HepG2 (cell line): Measurements from ENCODE around the gene HRG. TPM values are rescaled to one million over a fixed set of nuclear protein-coding genes. Genes with fewer than 3 reads are reported as not detected.
A peak's percentile ranks its signal among the peaks of the same experiment; 100 is the strongest.

Experiments
- ARHGAP35 ChIP-seq: sonication (generic); formaldehyde crosslinking; IDR thresholded peaks from 2 replicates; pipeline ENCODE4 v1.9.0; 2022; ENCODE audit warnings: mild to moderate bottlenecking, inconsistent platforms, moderate library complexity, missing genetic modification reagents, borderline replicate concordance
- DMAP1 ChIP-seq: IDR thresholded peaks from 2 replicates; pipeline ENCODE4 v1.6.1; 2016
- FOXP1 ChIP-seq, 2 experiments: fragments of 450-650 bp in 1 of 2; IDR thresholded peaks; 2 replicates each; pipeline ENCODE4 v1.6.1; 2017 to 2018; ENCODE audit warnings: antibody characterized with exemption in 1 of 2
- GATA4 ChIP-seq: sonication (generic); IDR thresholded peaks from 2 replicates; pipeline ENCODE4 v1.6.1; 2016; ENCODE audit warnings: antibody characterized with exemption, low read depth, borderline replicate concordance
- HOXA3 ChIP-seq: sonication (generic); formaldehyde crosslinking; IDR thresholded peaks from 2 replicates; pipeline ENCODE4 v1.5.0; 2020; ENCODE audit warnings: missing genetic modification reagents
- KLF16 ChIP-seq, 2 experiments: sonication (generic) in 1 of 2; formaldehyde crosslinking in 1 of 2; IDR thresholded peaks; 2 replicates each; pipeline versions ENCODE4 v1.6.1 to v1.8.0; 2016 to 2023; ENCODE audit warnings: missing genetic modification reagents in 2 of 2, missing compliant biosample characterization in 1 of 2
- MAFG ChIP-seq: sonication (generic); formaldehyde crosslinking; IDR thresholded peaks from 2 replicates; pipeline ENCODE4 v1.5.1; 2020; ENCODE audit warnings: mild to moderate bottlenecking, missing genetic modification reagents
- MBD4 ChIP-seq: IDR thresholded peaks from 2 replicates; pipeline ENCODE4 v1.6.1; 2012; ENCODE audit warnings: low read length, inconsistent platforms, borderline replicate concordance
- MEF2D ChIP-seq: sonication (generic); formaldehyde crosslinking; IDR thresholded peaks from 2 replicates; pipeline ENCODE4 v1.5.1; 2020; ENCODE audit warnings: mild to moderate bottlenecking, missing genetic modification reagents
- MIER3 ChIP-seq: IDR thresholded peaks from 2 replicates; pipeline ENCODE4 v1.6.1; 2016; ENCODE audit warnings: missing compliant biosample characterization, borderline replicate concordance
- PHF5A ChIP-seq: IDR thresholded peaks from one replicate; pipeline ENCODE4 v1.6.1; 2018; ENCODE audit warnings: low read depth, missing genetic modification reagents; ENCODE audit not compliant: unreplicated experiment
- PLRG1 ChIP-seq: fragments of 450-650 bp; conservative IDR thresholded peaks from 2 replicates; pipeline ENCODE4 v1.6.1; 2016
- SATB2 ChIP-seq: sonication (generic); formaldehyde crosslinking; IDR thresholded peaks from 2 replicates; pipeline ENCODE4 v1.5.0; 2020; ENCODE audit warnings: missing genetic modification reagents
- SP140L ChIP-seq: sonication (generic); formaldehyde crosslinking; IDR thresholded peaks from 2 replicates; pipeline ENCODE4 v1.4.0; 2020; ENCODE audit warnings: missing genetic modification reagents, borderline replicate concordance
- SP5 ChIP-seq: IDR thresholded peaks from 2 replicates; pipeline ENCODE4 v1.6.1; 2016; ENCODE audit warnings: low read depth, borderline replicate concordance
- STAG1 ChIP-seq: sonication (generic); formaldehyde crosslinking; IDR thresholded peaks from 2 replicates; pipeline ENCODE4 v1.4.0; 2020; ENCODE audit warnings: missing genetic modification reagents
- TCF7 ChIP-seq: sonication (generic); IDR thresholded peaks from 2 replicates; pipeline ENCODE4 v1.6.1; 2016; ENCODE audit warnings: antibody characterized with exemption, low read depth
- ZNF253 ChIP-seq: sonication (generic); formaldehyde crosslinking; IDR thresholded peaks from 2 replicates; pipeline ENCODE4 v1.8.0; 2022; ENCODE audit warnings: mild to moderate bottlenecking, missing genetic modification reagents, borderline replicate concordance
- ZNF414 ChIP-seq: sonication (generic); formaldehyde crosslinking; IDR thresholded peaks from 2 replicates; pipeline ENCODE4 v1.5.0; 2020; ENCODE audit warnings: missing genetic modification reagents
- ZNF431 ChIP-seq: sonication (generic); formaldehyde crosslinking; IDR thresholded peaks from 2 replicates; pipeline ENCODE4 v1.9.0; 2022; ENCODE audit warnings: missing genetic modification reagents, low read depth, mild to moderate bottlenecking, borderline replicate concordance
- ZNF790 ChIP-seq: sonication (generic); formaldehyde crosslinking; IDR thresholded peaks from 2 replicates; pipeline ENCODE4 v1.8.0; 2022; ENCODE audit warnings: missing genetic modification reagents, mild to moderate bottlenecking, borderline replicate concordance
- polyA plus RNA-seq, 8 experiments: library from polyadenylated mRNA; depleted of rRNA in 3 of 8; stranded (reverse) in 7 of 8; unstranded in 1 of 8; fragments of >200 nt; fragmentation: Illumina TruSeq in 4 of 8; extraction: Trizol in 4 of 8; gene quantifications; 2 replicates each; pipeline versions ENCODE4 v1.2.1 to v1.2.3, GENCODE V29; 2011 to 2016; ENCODE audit warnings: low read depth in 4 of 8, missing spikeins in 1 of 8, mixed read lengths in 1 of 8; ENCODE audit not compliant: insufficient read depth in 1 of 8
- total RNA-seq, 5 experiments: library from RNA; depleted of rRNA; stranded (reverse); fragments of >200 nt; fragmentation: Illumina TruSeq; extraction: Trizol; gene quantifications; 2 replicates each; pipeline ENCODE4 v1.2.3, GENCODE V29; 2016; ENCODE audit warnings: low read depth in 1 of 5
- TF ChIP-seq, protein P1 (sequence below): sonication (generic); formaldehyde crosslinking; IDR thresholded peaks from 2 replicates; pipeline ENCODE4 v1.5.0; 2020; ENCODE audit warnings: missing genetic modification reagents
- TF ChIP-seq, protein P2 (sequence below): sonication (generic); formaldehyde crosslinking; IDR thresholded peaks from 2 replicates; pipeline ENCODE4 v1.5.0; 2020; ENCODE audit warnings: missing genetic modification reagents
- TF ChIP-seq, protein P3 (sequence below): sonication (generic); formaldehyde crosslinking; IDR thresholded peaks from 2 replicates; pipeline ENCODE4 v1.5.0; 2020; ENCODE audit warnings: mild to moderate bottlenecking, missing genetic modification reagents, moderate library complexity
- TF ChIP-seq, protein P4 (sequence below): conservative IDR thresholded peaks from 2 replicates; pipeline ENCODE4 v1.6.1; 2018; ENCODE audit warnings: missing genetic modification reagents

HRG gene
- total and polyA plus RNA-seq, 2 of the 13 experiments (the other 11 are each of a cell fraction or from before 2014, with no cell fraction given) = 0.09 to 0.11 TPM

GRCh38 chr3:186620213-186621092, 45.4 kb upstream of the HRG start (continued):
- TF ChIP-seq ZNF414 = peak; percentile 88
- TF ChIP-seq, protein P1, sequence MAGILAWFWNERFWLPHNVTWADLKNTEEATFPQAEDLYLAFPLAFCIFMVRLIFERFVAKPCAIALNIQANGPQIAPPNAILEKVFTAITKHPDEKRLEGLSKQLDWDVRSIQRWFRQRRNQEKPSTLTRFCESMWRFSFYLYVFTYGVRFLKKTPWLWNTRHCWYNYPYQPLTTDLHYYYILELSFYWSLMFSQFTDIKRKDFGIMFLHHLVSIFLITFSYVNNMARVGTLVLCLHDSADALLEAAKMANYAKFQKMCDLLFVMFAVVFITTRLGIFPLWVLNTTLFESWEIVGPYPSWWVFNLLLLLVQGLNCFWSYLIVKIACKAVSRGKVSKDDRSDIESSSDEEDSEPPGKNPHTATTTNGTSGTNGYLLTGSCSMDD (CRISPR knock-in tag) = no peak
- no peak for TF ChIP-seq SP140L (CRISPR knock-in tag)
- no peak for TF ChIP-seq SATB2
- 0 out of 2 replicates have a peak, but pooled peaks have one; percentile 64 for TF ChIP-seq MIER3
- TF ChIP-seq FOXP1 (IDR thresholded peaks at IDR 0.05) = no peak
- no peak for TF ChIP-seq FOXP1 (CRISPR knock-in tag; IDR thresholded peaks at IDR 0.05)
- TF ChIP-seq TCF7 = no peak
- TF ChIP-seq MAFG (CRISPR knock-in tag) = no peak
- peak; percentile 72 for TF ChIP-seq HOXA3 (CRISPR knock-in tag)
- TF ChIP-seq STAG1 (CRISPR knock-in tag) = peak; percentile 10; the same call in 1 of the 2 replicates
- TF ChIP-seq, protein P2, sequence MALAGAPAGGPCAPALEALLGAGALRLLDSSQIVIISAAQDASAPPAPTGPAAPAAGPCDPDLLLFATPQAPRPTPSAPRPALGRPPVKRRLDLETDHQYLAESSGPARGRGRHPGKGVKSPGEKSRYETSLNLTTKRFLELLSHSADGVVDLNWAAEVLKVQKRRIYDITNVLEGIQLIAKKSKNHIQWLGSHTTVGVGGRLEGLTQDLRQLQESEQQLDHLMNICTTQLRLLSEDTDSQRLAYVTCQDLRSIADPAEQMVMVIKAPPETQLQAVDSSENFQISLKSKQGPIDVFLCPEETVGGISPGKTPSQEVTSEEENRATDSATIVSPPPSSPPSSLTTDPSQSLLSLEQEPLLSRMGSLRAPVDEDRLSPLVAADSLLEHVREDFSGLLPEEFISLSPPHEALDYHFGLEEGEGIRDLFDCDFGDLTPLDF (CRISPR knock-in tag) = no peak
- TF ChIP-seq, protein P3, sequence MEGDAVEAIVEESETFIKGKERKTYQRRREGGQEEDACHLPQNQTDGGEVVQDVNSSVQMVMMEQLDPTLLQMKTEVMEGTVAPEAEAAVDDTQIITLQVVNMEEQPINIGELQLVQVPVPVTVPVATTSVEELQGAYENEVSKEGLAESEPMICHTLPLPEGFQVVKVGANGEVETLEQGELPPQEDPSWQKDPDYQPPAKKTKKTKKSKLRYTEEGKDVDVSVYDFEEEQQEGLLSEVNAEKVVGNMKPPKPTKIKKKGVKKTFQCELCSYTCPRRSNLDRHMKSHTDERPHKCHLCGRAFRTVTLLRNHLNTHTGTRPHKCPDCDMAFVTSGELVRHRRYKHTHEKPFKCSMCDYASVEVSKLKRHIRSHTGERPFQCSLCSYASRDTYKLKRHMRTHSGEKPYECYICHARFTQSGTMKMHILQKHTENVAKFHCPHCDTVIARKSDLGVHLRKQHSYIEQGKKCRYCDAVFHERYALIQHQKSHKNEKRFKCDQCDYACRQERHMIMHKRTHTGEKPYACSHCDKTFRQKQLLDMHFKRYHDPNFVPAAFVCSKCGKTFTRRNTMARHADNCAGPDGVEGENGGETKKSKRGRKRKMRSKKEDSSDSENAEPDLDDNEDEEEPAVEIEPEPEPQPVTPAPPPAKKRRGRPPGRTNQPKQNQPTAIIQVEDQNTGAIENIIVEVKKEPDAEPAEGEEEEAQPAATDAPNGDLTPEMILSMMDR (CRISPR knock-in tag) = no peak; the same call in none of the 2 replicates
- TF ChIP-seq, protein P4, sequence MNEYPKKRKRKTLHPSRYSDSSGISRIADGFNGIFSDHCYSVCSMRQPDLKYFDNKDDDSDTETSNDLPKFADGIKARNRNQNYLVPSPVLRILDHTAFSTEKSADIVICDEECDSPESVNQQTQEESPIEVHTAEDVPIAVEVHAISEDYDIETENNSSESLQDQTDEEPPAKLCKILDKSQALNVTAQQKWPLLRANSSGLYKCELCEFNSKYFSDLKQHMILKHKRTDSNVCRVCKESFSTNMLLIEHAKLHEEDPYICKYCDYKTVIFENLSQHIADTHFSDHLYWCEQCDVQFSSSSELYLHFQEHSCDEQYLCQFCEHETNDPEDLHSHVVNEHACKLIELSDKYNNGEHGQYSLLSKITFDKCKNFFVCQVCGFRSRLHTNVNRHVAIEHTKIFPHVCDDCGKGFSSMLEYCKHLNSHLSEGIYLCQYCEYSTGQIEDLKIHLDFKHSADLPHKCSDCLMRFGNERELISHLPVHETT (CRISPR knock-in tag) = no peak
- no peak for TF ChIP-seq DMAP1
- TF ChIP-seq PLRG1 = no peak
- TF ChIP-seq MBD4 = no peak
- peak; percentile 63; the same call in 1 of the 2 replicates for TF ChIP-seq ZNF431 (CRISPR knock-in tag)
- TF ChIP-seq ARHGAP35 (CRISPR knock-in tag) = peak; percentile 91
- TF ChIP-seq PHF5A = peak; percentile 96
- no peak; the same call in 1 of the 2 replicates for TF ChIP-seq ZNF790 (CRISPR knock-in tag)
- no peak for TF ChIP-seq SP5 (CRISPR knock-in tag)
- TF ChIP-seq GATA4 = peak; percentile 33
- TF ChIP-seq KLF16 (CRISPR knock-in tag; IDR thresholded peaks at IDR 0.05) = no peak
- TF ChIP-seq ZNF253 (CRISPR knock-in tag) = no peak
- peak; percentile 70 for TF ChIP-seq MEF2D (CRISPR knock-in tag)
